WTC11 (cell line): Measurements from ENCODE around the gene CLDN22.

Source experiments
- CREB1 ChIP-seq: sonication (generic); formaldehyde crosslinking; IDR thresholded peaks from 2 replicates; pipeline ENCODE4 v1.8.0; 2023; ENCODE audit warnings: mild to moderate bottlenecking, missing genetic modification reagents
- ELF4 ChIP-seq: sonication (generic); formaldehyde crosslinking; IDR thresholded peaks from 2 replicates; pipeline ENCODE4 v1.8.1; 2022; ENCODE audit warnings: low read depth, mild to moderate bottlenecking, moderate library complexity, missing genetic modification reagents
- JUN ChIP-seq: sonication (generic); formaldehyde crosslinking; IDR thresholded peaks from 2 replicates; pipeline ENCODE4 v1.8.0; 2023; ENCODE audit warnings: mild to moderate bottlenecking, missing genetic modification reagents
- NFYB ChIP-seq: sonication (generic); formaldehyde crosslinking; conservative IDR thresholded peaks from 2 replicates; pipeline ENCODE4 v1.8.0; 2022; ENCODE audit warnings: low read depth, missing genetic modification reagents
- NR3C1 ChIP-seq: sonication (generic); formaldehyde crosslinking; conservative IDR thresholded peaks from 2 replicates; pipeline ENCODE4 v1.8.1; 2023; ENCODE audit warnings: low read depth, mild to moderate bottlenecking, missing genetic modification reagents
- PRRX2 ChIP-seq: fragments of 250-450 bp; sonication (Bioruptor Pico); IDR thresholded peaks from 2 replicates; pipeline ENCODE4 v1.8.0; 2021; ENCODE audit warnings: mild to moderate bottlenecking
- SP1 ChIP-seq: sonication (generic); formaldehyde crosslinking; conservative IDR thresholded peaks from 2 replicates; pipeline ENCODE4 v1.8.1; 2022; ENCODE audit warnings: missing genetic modification reagents
- ZBTB21 ChIP-seq: sonication (generic); formaldehyde crosslinking; IDR thresholded peaks from 2 replicates; pipeline ENCODE4 v1.8.1; 2023; ENCODE audit warnings: mild to moderate bottlenecking, missing genetic modification reagents, borderline replicate concordance
- ZNF219 ChIP-seq: sonication (generic); formaldehyde crosslinking; IDR thresholded peaks from 2 replicates; pipeline ENCODE4 v1.8.0; 2023; ENCODE audit warnings: missing genetic modification reagents, mild to moderate bottlenecking, borderline replicate concordance
- TF ChIP-seq, protein P1 (sequence below): fragments of 200-600 bp; IDR thresholded peaks from 2 replicates; pipeline ENCODE4 v1.8.0; 2022; ENCODE audit warnings: antibody characterized with exemption
- TF ChIP-seq, protein P2 (sequence below): sonication (generic); formaldehyde crosslinking; IDR thresholded peaks from 2 replicates; pipeline ENCODE4 v1.8.0; 2022; ENCODE audit warnings: mild to moderate bottlenecking, missing genetic modification reagents
- TF ChIP-seq, protein P3 (sequence below): sonication (generic); formaldehyde crosslinking; conservative IDR thresholded peaks from 2 replicates; pipeline ENCODE4 v1.8.1; 2023; ENCODE audit warnings: mild to moderate bottlenecking, low read depth, missing genetic modification reagents, moderate library complexity
- TF ChIP-seq, protein P4 (sequence below): sonication (generic); formaldehyde crosslinking; IDR thresholded peaks from 2 replicates; pipeline ENCODE4 v1.8.0; 2023; ENCODE audit warnings: mild to moderate bottlenecking, missing genetic modification reagents
- TF ChIP-seq, protein P5 (sequence below): sonication (generic); formaldehyde crosslinking; IDR thresholded peaks from 2 replicates; pipeline ENCODE4 v1.8.1; 2023; ENCODE audit warnings: mild to moderate bottlenecking, missing genetic modification reagents, moderate library complexity

DNA sequence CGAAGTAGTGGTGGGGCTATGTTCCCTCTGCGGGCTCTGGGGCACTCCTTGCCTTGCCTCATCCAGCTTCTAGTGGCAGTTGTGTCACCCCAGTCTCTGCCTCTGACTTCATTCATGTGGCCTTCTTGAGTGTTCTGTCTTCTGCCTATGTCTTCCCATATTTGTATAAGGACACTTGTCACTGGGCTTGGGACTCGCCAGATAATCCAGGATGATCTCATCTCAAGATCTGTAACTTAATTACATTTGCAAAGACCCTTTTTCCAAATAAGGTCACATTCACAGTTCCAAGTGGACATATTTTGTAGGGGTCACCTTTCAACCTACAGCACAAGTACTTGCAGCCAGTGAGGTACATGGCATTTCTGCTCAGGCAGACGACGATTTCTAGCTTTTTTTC is 32.5 kb upstream of the CLDN22 start:
- TF ChIP-seq, protein P1, sequence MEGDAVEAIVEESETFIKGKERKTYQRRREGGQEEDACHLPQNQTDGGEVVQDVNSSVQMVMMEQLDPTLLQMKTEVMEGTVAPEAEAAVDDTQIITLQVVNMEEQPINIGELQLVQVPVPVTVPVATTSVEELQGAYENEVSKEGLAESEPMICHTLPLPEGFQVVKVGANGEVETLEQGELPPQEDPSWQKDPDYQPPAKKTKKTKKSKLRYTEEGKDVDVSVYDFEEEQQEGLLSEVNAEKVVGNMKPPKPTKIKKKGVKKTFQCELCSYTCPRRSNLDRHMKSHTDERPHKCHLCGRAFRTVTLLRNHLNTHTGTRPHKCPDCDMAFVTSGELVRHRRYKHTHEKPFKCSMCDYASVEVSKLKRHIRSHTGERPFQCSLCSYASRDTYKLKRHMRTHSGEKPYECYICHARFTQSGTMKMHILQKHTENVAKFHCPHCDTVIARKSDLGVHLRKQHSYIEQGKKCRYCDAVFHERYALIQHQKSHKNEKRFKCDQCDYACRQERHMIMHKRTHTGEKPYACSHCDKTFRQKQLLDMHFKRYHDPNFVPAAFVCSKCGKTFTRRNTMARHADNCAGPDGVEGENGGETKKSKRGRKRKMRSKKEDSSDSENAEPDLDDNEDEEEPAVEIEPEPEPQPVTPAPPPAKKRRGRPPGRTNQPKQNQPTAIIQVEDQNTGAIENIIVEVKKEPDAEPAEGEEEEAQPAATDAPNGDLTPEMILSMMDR, result no peak
- TF ChIP-seq ZNF219 (CRISPR knock-in tag) (no peak), NFYB (CRISPR knock-in tag) (no peak), CREB1 (CRISPR knock-in tag) (no peak), PRRX2 (no peak), ZBTB21 (CRISPR knock-in tag) (no peak), JUN (CRISPR knock-in tag) (no peak), SP1 (no peak), ELF4 (CRISPR knock-in tag) (no peak), NR3C1 (CRISPR knock-in tag) (no peak)
- TF ChIP-seq, protein P2, sequence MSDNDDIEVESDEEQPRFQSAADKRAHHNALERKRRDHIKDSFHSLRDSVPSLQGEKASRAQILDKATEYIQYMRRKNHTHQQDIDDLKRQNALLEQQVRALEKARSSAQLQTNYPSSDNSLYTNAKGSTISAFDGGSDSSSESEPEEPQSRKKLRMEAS (CRISPR knock-in tag), result no peak
- TF ChIP-seq, protein P3, sequence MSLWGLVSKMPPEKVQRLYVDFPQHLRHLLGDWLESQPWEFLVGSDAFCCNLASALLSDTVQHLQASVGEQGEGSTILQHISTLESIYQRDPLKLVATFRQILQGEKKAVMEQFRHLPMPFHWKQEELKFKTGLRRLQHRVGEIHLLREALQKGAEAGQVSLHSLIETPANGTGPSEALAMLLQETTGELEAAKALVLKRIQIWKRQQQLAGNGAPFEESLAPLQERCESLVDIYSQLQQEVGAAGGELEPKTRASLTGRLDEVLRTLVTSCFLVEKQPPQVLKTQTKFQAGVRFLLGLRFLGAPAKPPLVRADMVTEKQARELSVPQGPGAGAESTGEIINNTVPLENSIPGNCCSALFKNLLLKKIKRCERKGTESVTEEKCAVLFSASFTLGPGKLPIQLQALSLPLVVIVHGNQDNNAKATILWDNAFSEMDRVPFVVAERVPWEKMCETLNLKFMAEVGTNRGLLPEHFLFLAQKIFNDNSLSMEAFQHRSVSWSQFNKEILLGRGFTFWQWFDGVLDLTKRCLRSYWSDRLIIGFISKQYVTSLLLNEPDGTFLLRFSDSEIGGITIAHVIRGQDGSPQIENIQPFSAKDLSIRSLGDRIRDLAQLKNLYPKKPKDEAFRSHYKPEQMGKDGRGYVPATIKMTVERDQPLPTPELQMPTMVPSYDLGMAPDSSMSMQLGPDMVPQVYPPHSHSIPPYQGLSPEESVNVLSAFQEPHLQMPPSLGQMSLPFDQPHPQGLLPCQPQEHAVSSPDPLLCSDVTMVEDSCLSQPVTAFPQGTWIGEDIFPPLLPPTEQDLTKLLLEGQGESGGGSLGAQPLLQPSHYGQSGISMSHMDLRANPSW, result no peak
- TF ChIP-seq, protein P4, sequence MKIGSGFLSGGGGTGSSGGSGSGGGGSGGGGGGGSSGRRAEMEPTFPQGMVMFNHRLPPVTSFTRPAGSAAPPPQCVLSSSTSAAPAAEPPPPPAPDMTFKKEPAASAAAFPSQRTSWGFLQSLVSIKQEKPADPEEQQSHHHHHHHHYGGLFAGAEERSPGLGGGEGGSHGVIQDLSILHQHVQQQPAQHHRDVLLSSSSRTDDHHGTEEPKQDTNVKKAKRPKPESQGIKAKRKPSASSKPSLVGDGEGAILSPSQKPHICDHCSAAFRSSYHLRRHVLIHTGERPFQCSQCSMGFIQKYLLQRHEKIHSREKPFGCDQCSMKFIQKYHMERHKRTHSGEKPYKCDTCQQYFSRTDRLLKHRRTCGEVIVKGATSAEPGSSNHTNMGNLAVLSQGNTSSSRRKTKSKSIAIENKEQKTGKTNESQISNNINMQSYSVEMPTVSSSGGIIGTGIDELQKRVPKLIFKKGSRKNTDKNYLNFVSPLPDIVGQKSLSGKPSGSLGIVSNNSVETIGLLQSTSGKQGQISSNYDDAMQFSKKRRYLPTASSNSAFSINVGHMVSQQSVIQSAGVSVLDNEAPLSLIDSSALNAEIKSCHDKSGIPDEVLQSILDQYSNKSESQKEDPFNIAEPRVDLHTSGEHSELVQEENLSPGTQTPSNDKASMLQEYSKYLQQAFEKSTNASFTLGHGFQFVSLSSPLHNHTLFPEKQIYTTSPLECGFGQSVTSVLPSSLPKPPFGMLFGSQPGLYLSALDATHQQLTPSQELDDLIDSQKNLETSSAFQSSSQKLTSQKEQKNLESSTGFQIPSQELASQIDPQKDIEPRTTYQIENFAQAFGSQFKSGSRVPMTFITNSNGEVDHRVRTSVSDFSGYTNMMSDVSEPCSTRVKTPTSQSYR (CRISPR knock-in tag), result no peak
- TF ChIP-seq, protein P5, sequence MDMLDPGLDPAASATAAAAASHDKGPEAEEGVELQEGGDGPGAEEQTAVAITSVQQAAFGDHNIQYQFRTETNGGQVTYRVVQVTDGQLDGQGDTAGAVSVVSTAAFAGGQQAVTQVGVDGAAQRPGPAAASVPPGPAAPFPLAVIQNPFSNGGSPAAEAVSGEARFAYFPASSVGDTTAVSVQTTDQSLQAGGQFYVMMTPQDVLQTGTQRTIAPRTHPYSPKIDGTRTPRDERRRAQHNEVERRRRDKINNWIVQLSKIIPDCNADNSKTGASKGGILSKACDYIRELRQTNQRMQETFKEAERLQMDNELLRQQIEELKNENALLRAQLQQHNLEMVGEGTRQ, result no peak
